Endothelial cell of umbilical vein (primary cell): ENCODE results near the gene ADAMTSL3. TPM values are rescaled to one million over a fixed set of nuclear protein-coding genes. Genes with fewer than 3 reads are reported as not detected.

ENCODE experiments used
- BruUV-seq: library from RNA; stranded (reverse); fragments of 400-500 nt; replicated peaks from 2 replicates; lab custom pipeline; 2021; lab: Mats Ljungman, UMichigan
- CTCF ChIA-PET: fragments of 300-600, 350-600 bp; sonication (Branson Sonifier 250); formaldehyde crosslinking; loops from one replicate; lab custom pipeline; 2021; ENCODE audit warnings: antibody characterized with exemption, inconsistent platforms; lab: Charles Lee
- POLR2A ChIA-PET: fragments of 300-600, 350-600 bp; sonication (Branson Sonifier 250); formaldehyde crosslinking; loops from one replicate; lab custom pipeline; 2021; ENCODE audit warnings: antibody characterized with exemption, inconsistent platforms; lab: Charles Lee
- DNase-seq: peaks from one replicate; pipeline ENCODE4 v3.0.0-alpha.2; 2011; ENCODE audit warnings: low read depth, low spot score
- FAIRE-seq: peaks from 2 replicates; lab custom pipeline; 2011; peaks lifted over from hg19 to GRCh38; lab: Jason Lieb, UNC
- H2AFZ ChIP-seq: 2 replicates; pipeline ENCODE4 v1.6.0; 2012; ENCODE audit warnings: low read depth, low read length, control low read depth, inconsistent platforms
- H3K27ac ChIP-seq: 2 replicates; pipeline ENCODE4 v1.5.1; 2011; ENCODE audit warnings: low read depth, mild to moderate bottlenecking, control low read depth, low read length, moderate library complexity; ENCODE audit not compliant: insufficient read depth
- H3K27me3 ChIP-seq, 2 experiments: 2 replicates each; pipeline versions ENCODE4 v1.6.0 to v1.6.1; 2011; ENCODE audit warnings: low read length in 2 of 2, mixed read lengths in 1 of 2; ENCODE audit not compliant: control insufficient read depth in 2 of 2, insufficient read depth in 2 of 2
- H3K36me3 ChIP-seq, 2 experiments: 2 replicates in 1 of 2; 3 replicates in 1 of 2; pipeline ENCODE4 v1.5.1; 2011; ENCODE audit warnings: low read length in 2 of 2, mild to moderate bottlenecking in 1 of 2, moderate library complexity in 1 of 2; ENCODE audit not compliant: control insufficient read depth in 2 of 2, insufficient read depth in 2 of 2; ENCODE audit errors: extremely low read depth in 1 of 2
- H3K4me1 ChIP-seq: 3 replicates; pipeline ENCODE4 v1.5.1; 2011; ENCODE audit warnings: mild to moderate bottlenecking, low read length; ENCODE audit not compliant: control insufficient read depth, insufficient read depth; ENCODE audit errors: extremely low read depth
- H3K4me2 ChIP-seq: 2 replicates; pipeline ENCODE4 v1.6.1; 2011; ENCODE audit warnings: low read length, control low read depth, mixed read lengths; ENCODE audit not compliant: insufficient read depth
- H3K4me3 ChIP-seq, 3 experiments: fragments of 200-600 bp in 1 of 3; sonication (generic), shearing (Covaris generic) in 1 of 3; replicated peaks in 1 of 3; 2 replicates each; pipeline ENCODE4 v1.5.1; 2011 to 2016; ENCODE audit warnings: control low read depth in 3 of 3, low read length in 3 of 3, mild to moderate bottlenecking in 2 of 3, inconsistent platforms in 1 of 3, low read depth in 1 of 3, moderate library complexity in 1 of 3; ENCODE audit not compliant: insufficient read depth in 1 of 3
- H3K79me2 ChIP-seq: 2 replicates; pipeline ENCODE4 v1.6.0; 2012; ENCODE audit warnings: low read length, inconsistent platforms; ENCODE audit not compliant: control insufficient read depth, insufficient read depth
- H3K9ac ChIP-seq: replicated peaks from 2 replicates; pipeline ENCODE3; 2011; ENCODE audit warnings: low read length, control low read depth; ENCODE audit not compliant: insufficient read depth; ENCODE audit errors: extremely low read depth
- H3K9me1 ChIP-seq: replicated peaks from 3 replicates; pipeline ENCODE4 v1.6.0; 2011; ENCODE audit warnings: mild to moderate bottlenecking, low read length; ENCODE audit not compliant: control insufficient read depth, insufficient read depth; ENCODE audit errors: extremely low read depth
- H3K9me3 ChIP-seq: replicated peaks from 2 replicates; pipeline ENCODE4 v1.5.1; 2012; ENCODE audit warnings: low read length, inconsistent platforms; ENCODE audit not compliant: control insufficient read depth, insufficient read depth
- H4K20me1 ChIP-seq: replicated peaks from 2 replicates; pipeline ENCODE3; 2011; ENCODE audit warnings: mild to moderate bottlenecking, low read length; ENCODE audit not compliant: control insufficient read depth, insufficient read depth; ENCODE audit errors: extremely low read depth
- CTCF ChIP-seq, 2 donors: IDR thresholded peaks; 1 replicate in 1 of 2; 2 replicates in 1 of 2; pipeline ENCODE4 v1.5.1; 2011; ENCODE audit warnings: low read length in 2 of 2, mild to moderate bottlenecking in 2 of 2, moderate library complexity in 2 of 2, control low read depth in 1 of 2, inconsistent platforms in 1 of 2, low read depth in 1 of 2; ENCODE audit not compliant: insufficient read depth in 1 of 2; ENCODE audit errors: extremely low read depth in 1 of 2
- EZH2 ChIP-seq: IDR thresholded peaks from 2 replicates; pipeline ENCODE4 v1.6.1; 2012; ENCODE audit warnings: borderline replicate concordance, low read depth, mild to moderate bottlenecking, moderate library complexity, low read length, inconsistent platforms; ENCODE audit not compliant: severe bottlenecking
- FOS ChIP-seq: IDR thresholded peaks from 2 replicates; pipeline ENCODE4 v1.6.1; 2011; ENCODE audit warnings: mild to moderate bottlenecking, low read length, moderate library complexity, borderline replicate concordance; ENCODE audit not compliant: insufficient read depth
- GATA2 ChIP-seq: IDR thresholded peaks from 2 replicates; pipeline ENCODE4 v1.7.0; 2011; ENCODE audit warnings: low read depth, mild to moderate bottlenecking, moderate library complexity, mixed read lengths, low read length; ENCODE audit not compliant: insufficient read length, insufficient read depth
- JUN ChIP-seq: IDR thresholded peaks from 2 replicates; pipeline ENCODE4 v1.6.1; 2011; ENCODE audit warnings: borderline replicate concordance, low read depth; ENCODE audit not compliant: insufficient read length, insufficient read depth
- MYC ChIP-seq: IDR thresholded peaks from one replicate; pipeline ENCODE4 v1.6.1; 2011; ENCODE audit warnings: mild to moderate bottlenecking, low read depth, low read length
- POLR2A ChIP-seq: IDR thresholded peaks from 2 replicates; pipeline ENCODE4 v1.6.1; 2012; ENCODE audit warnings: low read depth, mild to moderate bottlenecking, control low read depth, low read length
- POLR2AphosphoS5 ChIP-seq: IDR thresholded peaks from 2 replicates; pipeline ENCODE4 v1.6.1; 2012; ENCODE audit warnings: low read depth, mild to moderate bottlenecking, control low read depth, low read length, moderate library complexity; ENCODE audit not compliant: insufficient read depth
- dilution Hi-C: fragments of 300-500 bp; cut with MboI; formaldehyde crosslinking; loops from one replicate; pipeline ENCODE4 v1.15.0; 2019; ENCODE audit warnings: low sequenced_read_pairs; ENCODE audit not compliant: extremely low pct_ligation_motif_present
- intact Hi-C: fragments of 100-400 bp; cut with micrococcal nuclease; formaldehyde crosslinking; loops from one replicate; pipeline ENCODE4 v1.10.0; 2022
- polyA plus RNA-seq, 4 experiments: library from polyadenylated mRNA; depleted of rRNA in 3 of 4; stranded (reverse) in 3 of 4; unstranded in 1 of 4; fragments of >200 nt; gene quantifications; 2 replicates each; pipeline versions ENCODE4 v1.2.1 to v1.2.3, GENCODE V29; 2011 to 2012; ENCODE audit warnings: missing spikeins in 1 of 4
- total RNA-seq: library from RNA; stranded (reverse); gene quantifications from 2 replicates; pipeline ENCODE4 v1.2.3, GENCODE V29; 2021
- TF ChIP-seq, protein P1 (sequence below): IDR thresholded peaks from 2 replicates; pipeline ENCODE4 v1.6.1; 2011; ENCODE audit not compliant: insufficient read depth, insufficient read length

The ADAMTSL3 gene
- total and polyA plus RNA-seq, 2 donors (not counting 3 experiments of a cell fraction or from before 2014, with no cell fraction given): not detected

- FAIRE-seq (no peak), DNase-seq (no peak)
- H3K4me1 ChIP-seq: no peaks in the 10 kb centered on the region
- H3K4me3 ChIP-seq: no peak overlapping the region
- H3K36me3 ChIP-seq: no peaks in the 10 kb centered on the region
- dilution Hi-C loops: no loop called here
- no peak overlapping the region for H3K27ac ChIP-seq
- H3K27me3 ChIP-seq: no peaks in the 10 kb centered on the region
- H3K79me2 ChIP-seq: no peaks in the 10 kb centered on the region
- no peaks in the 10 kb centered on the region for H4K20me1 ChIP-seq
- CTCF ChIA-PET: interaction anchor here (0.5 kb wide), 1 partner anchor 12 kb away, joined by 3 read pairs; no protein-coding TSS in a partner anchor
- POLR2A ChIA-PET: no interaction called here
- no peak overlapping the region for H3K4me2 ChIP-seq
- BruUV-seq: no TSS peak
- no peak overlapping the region for H3K9ac ChIP-seq
- H3K9me3 ChIP-seq: no peaks in the 10 kb centered on the region
- no peak overlapping the region for H2AFZ ChIP-seq
- no peaks in the 10 kb centered on the region for H3K9me1 ChIP-seq
- TF ChIP-seq MYC (no peak), GATA2 (no peak), POLR2A (no peak), JUN (no peak), EZH2 (no peak), POLR2AphosphoS5 (no peak), FOS (no peak), CTCF (IDR thresholded peaks at IDR 0.05; ENCODE audit: extremely low read depth in 1 of 2, insufficient read depth in 1 of 2, low read depth in 1 of 2, low read length in 2 of 2) (no peak)
- TF ChIP-seq, protein P1, sequence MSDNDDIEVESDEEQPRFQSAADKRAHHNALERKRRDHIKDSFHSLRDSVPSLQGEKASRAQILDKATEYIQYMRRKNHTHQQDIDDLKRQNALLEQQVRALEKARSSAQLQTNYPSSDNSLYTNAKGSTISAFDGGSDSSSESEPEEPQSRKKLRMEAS: no peak
- intact Hi-C loops: no loop called here
Measured at GRCh38 chr15:83919319-83919830, 265.5 kb downstream of the ADAMTSL3 start.
